GM21390 (cell line): ENCODE results near the gene CLDN18.

Experiments
- ATAC-seq: cut with Tn5 transposase; IDR thresholded peaks from one replicate; pipeline ENCODE4 v1.9.1; 2021; ENCODE audit not compliant: unreplicated experiment

CLDN18 gene

GRCh38 chr3:138009476-138010272, at the start of gene CLDN18:
TSS of gene CLDN18 (plus strand) at chr3:138010165. CDS start at chr3:138010226, 61 bp downstream.
- no peak for ATAC-seq

DNA sequence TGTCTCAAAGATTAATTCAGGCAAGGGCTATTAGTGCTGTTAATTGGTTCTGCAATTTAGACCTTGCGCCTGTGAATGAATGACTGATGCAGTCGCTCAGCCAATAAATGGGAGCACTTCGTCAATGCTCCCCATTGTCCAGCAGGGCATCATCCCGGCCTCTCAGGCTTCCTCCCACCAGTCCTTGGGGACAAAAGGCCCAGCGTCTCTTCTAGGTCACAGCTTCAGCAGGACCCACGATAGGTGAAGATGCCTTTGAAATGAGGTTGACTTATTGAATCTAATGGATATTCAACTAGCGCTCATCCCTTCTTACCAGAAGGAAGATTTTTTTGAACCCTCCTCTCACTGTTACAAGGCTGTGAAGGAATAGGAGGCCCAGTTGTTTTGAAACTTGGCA, 47.7 kb upstream of the CLDN18 start:
- ATAC-seq, result no peak

DNA sequence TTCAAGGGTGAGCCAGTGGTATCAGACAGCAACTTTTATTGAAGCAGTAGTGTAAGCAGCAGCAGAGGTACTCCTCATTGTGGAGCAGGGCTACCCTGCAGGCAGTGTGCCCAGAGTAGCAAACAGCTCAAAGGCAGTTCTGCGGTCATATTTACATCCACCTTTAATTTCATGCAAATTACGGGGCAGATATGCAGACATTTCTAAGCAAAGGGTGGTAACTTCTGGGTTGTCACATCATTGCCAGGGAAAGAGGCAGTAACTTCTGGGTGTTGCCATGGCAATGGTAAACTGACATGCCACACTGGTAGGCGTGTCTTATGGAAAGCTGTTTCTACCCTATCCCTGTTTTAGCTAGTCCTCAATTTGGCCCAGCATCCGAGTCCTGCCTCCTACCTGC, 46.5 kb upstream of the CLDN18 start:
- no peak for ATAC-seq

DNA sequence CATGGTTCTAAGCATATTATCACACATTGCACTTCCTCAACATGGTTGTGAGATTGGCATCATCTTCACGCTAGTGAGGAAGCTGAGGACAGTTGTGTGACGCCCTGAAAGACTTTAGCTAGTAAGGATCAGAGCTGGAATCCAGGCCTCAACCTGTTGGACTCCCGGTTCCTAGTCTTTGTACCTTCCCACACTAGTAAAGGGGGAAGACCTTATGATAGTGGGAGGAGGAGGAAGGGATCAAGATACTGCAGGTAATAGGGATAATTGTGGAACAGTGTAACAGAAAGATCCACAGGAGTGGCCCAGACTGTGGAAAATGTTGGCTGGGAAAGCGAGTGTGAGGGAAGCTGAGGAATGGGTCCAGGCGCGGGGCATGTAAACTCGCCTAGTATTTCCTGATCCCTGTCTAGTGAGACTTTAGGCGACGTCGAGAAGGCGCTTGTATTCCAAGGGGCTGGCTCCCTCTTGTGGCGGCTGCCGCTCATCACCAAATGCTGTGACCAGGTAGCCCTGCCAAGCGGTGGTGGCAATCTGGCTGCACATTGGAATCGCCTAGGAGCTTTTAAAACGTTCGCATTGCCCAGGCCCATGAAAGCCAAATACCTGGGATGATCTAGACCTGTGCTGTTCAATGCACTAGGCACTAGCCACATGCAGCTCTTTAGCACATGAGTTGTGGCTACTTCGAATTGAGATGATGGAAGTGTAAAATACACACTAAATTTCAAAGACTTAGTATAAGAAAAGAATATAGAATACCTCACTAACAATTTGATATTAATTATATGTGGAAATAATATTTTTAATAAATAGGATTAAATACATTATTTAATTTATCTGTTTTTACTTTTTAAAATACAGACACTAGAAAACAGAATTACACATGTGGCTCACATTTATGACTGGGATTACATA, 38.8 kb upstream of the CLDN18 start:
- ATAC-seq, result peak; percentile 96

DNA sequence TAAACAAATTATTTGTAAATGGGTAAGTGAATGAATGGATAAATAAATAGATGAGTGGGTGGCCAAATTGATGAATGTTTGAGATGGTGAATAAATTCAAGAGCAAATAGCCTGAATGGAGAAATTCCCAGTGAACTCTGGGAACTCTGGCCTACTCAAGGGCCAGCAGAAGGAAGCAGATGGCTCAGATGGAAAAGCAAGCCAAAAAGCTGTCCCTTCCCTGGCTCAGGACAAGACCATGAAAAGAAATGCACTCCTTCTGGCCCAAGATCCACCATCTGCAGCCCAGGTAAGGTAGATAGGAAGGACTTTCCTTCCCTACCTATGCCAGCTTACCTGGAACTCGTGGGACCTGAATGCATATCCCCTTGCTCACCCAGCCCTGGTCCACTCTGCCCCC, 37.6 kb upstream of the CLDN18 start:
- ATAC-seq, result no peak

DNA sequence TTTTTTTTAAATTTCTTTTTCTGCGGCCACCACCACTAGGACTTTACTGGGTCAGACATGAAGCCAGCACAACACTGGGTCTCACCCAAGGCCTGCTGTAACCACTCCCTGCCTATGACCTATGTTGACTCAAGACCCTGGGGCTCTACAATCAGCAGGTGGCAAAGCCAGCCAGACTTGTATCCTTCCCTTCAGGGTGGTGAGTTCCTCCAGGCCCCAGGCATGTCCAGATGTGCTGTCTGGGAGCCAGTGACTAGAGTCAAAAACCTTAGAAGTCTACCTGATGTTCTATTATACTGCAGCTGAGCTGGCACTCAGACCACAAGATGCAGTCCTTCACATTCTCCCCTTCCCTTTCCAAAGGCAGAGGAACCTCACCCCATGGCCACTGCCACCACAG, 31.6 kb upstream of the CLDN18 start:
- no peak for ATAC-seq

DNA sequence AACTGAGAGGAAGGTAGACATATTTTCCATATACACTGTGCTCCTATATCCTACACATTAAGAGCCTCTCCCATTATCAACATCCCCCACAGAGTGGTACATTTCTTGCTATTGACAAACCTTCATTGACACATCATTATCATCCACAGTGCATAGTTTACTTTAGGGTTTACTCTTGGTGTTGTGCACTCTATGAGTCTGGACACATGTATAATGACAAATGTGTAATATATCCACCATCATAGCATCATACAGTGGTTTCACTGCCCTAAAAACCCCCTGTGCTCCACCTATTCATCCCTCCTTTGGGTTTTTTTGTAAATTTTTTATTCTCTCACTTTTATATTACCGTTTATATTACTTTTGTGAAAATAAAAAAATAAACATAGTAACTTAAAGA, 22.2 kb upstream of the CLDN18 start:
- peak; percentile 17 for ATAC-seq

DNA sequence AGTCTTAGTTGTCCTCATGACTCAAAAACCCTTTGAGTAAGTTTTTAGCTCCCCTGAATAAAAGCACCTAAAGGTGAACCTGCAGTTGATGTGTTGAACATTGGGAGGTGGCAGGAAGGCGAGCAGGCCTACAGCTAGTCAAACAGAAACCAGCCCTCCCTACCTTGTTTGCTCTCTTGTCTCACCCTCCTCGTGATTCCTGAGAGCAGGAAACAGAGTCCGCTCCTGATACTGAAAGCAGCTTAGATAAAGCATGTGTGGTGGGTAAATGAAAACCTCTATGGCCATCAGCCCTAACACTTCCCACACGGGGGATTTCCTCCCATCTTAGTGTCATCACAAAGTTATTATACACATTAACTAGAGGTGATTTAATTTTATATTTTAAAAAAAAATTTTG, 21.8 kb upstream of the CLDN18 start:
- peak; percentile 85 for ATAC-seq

DNA sequence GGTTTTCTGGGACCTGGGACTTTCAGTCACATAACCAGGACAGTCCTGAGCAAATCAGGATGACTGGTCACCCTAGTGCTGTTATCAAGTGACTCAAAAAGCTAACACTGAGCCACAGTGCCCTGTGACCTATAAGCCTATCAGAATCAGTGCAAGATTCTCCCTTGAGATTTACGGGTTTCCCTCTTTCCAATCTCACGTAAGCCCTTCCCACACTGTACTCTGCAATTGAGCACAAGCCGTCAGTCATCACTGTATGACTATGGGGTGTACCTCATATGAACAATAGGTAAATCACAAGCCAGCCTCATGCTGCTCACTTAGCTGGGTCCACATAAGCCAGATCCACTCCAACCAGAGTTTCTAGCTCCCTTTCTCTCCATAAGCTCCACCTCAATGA, 21.0 kb upstream of the CLDN18 start:
- peak; percentile 61 for ATAC-seq

DNA sequence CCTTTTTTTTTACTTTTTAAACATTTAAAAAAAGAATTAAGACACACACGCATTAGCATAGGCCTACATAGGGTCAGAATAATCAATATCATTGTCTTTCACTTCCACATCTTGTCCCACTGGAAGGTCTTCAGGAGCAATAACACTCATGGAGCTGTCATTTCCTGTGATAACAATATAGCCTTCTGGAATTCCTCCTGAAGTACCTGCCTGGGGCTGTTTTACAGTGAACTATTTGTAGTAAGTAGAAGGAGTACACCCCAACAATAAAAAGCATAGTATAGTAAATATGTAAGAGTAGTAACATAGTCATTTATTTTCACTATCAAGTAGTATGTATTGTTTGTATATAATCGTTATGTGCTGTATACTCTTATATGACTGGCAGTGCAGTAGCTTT, 19.5 kb upstream of the CLDN18 start:
- ATAC-seq, result no peak

DNA sequence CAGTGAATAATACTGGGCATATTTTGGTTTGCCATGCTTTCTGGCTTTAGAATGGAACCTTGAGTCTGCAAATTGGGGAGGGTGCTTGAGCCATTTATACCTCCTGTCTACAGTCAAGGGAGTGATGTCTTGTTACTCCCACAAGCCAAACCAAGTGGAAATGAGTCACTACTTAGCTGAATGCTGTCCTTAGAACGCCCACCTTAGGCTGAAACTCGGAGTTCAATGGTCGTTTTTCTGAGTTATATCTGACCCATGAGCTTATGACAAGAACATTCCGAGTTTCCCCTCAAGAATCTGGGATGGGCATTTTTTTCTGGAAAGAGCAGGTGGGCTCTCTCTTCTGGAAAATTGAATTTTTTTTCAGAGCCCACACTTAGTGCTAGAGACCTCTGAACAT, 17.4 kb upstream of the CLDN18 start:
- ATAC-seq, result no peak

DNA sequence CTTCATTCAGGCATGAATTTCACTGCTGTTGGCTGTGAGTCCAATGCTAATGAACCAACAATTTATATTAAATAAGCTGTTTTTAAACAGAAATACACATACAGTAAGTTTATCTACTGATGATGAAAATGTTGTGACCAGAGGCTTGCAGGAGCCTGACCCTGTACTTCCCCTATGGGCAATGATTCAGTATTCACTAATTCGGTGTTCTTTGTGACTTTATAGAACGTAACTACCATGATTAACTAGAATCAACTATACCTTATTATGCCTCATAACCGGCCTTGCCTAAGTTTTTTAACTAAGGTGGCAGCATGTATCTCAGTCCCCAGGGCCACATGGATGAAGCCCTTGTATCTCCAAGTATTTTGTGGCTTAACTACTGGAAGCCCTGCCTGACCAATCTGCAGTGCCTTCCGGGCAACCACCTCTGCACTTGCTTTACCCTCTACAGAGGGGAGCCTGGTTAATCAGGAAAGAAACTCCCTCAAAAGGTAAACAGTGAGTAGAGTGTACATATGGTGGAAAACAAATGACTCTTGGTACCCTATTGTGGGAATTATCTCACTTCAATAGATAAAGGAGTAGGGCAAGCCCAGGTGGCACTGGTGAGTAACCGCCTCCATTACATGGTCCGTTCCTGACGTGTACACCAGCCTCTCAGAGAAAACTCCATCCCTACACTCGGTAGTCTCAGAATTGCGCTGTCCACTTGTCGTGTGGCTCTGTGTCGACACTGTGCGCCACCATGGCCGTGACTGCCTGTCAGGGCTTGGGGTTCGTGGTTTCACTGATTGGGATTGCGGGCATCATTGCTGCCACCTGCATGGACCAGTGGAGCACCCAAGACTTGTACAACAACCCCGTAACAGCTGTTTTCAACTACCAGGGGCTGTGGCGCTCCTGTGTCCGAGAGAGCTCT, 11.6 kb upstream of the CLDN18 start:
- no peak for ATAC-seq

- ATAC-seq, result no peak
Observed at GRCh38 chr3:138003069-138003468, 6.9 kb upstream of the CLDN18 start.

GRCh38 chr3:138005627-138006026, 4.3 kb upstream of the CLDN18 start:
- no peak for ATAC-seq

DNA sequence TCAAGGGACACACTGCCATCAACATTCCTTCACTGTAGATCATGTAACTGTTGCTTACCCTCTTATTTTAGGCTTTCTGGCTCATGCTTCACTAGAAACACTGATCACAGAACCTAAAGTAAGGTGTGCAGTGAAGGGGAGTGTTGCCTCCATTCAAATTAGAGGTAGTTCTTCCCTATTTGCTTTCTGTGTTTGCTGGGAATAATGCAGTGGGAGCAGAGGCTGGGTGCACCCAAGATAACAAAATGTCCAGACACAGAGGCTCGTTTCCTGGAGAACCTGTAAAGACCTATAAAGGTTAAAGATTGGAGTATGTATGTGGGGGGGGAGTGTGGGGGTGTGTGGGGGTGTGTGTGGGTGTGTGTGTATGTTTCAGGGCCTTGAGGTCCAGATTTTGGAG, 2.1 kb upstream of the CLDN18 start:
- ATAC-seq, result no peak

- no peak for ATAC-seq
Observed at GRCh38 chr3:138010273-138010590, 267 bp downstream of the CLDN18 start.

GRCh38 chr3:138011722-138012121, 1.8 kb downstream of the CLDN18 start:
- no peak for ATAC-seq

- ATAC-seq, result no peak
Observed at GRCh38 chr3:138012526-138012925, 2.6 kb downstream of the CLDN18 start.

- ATAC-seq, result no peak
Observed at GRCh38 chr3:138016065-138016464, 6.1 kb downstream of the CLDN18 start.

DNA sequence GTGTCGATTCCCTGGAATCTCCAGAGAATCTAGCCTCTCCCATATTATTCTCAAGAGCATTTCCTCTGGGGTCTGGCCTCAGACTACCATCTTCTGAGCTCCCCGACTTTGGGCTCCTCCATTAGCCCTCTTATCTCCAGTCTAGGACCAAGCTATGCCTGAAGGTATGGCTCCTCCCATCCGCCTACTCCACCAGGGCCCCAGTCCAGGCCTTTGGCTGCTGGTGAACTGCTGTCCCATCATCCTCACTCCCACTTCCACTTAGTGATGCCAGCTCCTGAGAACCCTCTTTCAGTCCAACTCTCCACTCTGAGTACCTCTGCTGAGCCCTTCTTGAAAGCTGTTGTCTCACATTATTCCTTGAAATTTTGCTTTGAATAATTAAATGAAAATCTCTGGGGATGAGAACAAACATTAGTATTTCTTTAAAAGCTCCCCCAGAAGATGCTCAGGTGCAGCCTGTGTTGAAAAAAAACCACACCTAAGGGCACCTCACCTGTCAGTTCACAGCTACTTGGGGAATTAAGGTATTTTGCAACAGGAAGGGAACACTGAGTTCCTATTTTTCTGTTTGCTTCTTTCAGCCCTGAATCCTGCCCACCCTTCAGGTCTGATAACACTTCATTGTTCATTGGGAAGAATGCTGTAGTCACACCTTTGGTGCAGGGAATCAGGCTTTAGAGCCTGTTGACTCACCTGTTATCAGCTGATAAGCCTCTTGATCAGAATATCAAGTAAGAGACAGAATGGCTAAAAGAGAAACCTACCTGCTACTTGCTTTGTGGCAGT, 9.5 kb downstream of the CLDN18 start:
- no peak for ATAC-seq
